Measurements from ENCODE around the gene HECA. TPM values are rescaled to one million over a fixed set of nuclear protein-coding genes. Genes with fewer than 3 reads are reported as not detected.

The HECA gene
- total and polyA plus RNA-seq, 2 of the 4 experiments (the other 2 are of a cell fraction), result 3.1 to 4.3 TPM

DNA sequence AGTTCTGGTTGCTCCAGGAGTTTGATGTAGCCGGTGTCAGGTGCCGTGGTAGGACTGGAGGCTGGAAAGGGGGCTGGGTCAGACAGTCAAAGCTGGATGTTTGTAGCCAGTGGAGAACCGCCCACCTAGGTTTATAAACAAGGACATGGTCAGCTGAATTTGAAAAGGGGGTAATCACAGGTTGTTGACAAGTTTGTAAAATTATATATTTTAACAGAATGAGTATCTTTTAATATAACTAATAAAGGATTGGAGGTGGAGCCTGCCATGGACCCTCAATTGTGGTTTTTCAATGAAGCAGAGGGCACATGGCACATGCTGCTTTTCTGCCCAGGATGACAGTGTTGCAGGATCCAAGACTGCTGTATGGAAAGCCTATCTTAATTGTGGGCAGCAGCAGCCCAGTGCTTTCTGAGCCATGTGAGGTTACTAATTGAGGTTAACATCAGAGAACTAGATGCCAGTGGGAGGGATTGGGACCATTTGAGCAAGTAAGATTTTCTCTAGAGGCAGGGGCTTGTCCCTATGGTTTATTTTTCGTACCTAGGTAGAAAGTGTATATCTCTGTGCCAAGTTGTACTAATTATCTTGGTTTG is 9.7 kb downstream of the HECA start:
- H3K9ac ChIP-seq (ENCODE audit: low read depth, low read length), result no peak overlapping the region
- DNase-seq, result no peak
- no peak overlapping the region for H2BK5ac ChIP-seq (ENCODE audit: low read depth, low read length, poor library complexity, severe bottlenecking)
- no peak overlapping the region for H3K27ac ChIP-seq (ENCODE audit: insufficient read depth, low read length)
- no peak overlapping the region for H4K91ac ChIP-seq (ENCODE audit: insufficient read depth, low read depth, low read length)
- TF ChIP-seq MAZ (IDR thresholded peaks at IDR 0.05; ENCODE audit: borderline replicate concordance, low read depth, low read length) (no peak), NFE2L2 (IDR thresholded peaks at IDR 0.05; ENCODE audit: low read depth, low read length) (no peak), SMC3 (IDR thresholded peaks at IDR 0.05; ENCODE audit: low read depth, low read length) (no peak), RAD21 (IDR thresholded peaks at IDR 0.05; ENCODE audit: low read length) (no peak), CEBPB (IDR thresholded peaks at IDR 0.05; ENCODE audit: low read depth, low read length) (no peak), MXI1 (IDR thresholded peaks at IDR 0.05; ENCODE audit: borderline replicate concordance, low read depth, low read length) (no peak), RFX5 (IDR thresholded peaks at IDR 0.05; ENCODE audit: low read depth, low read length) (no peak), FOS (IDR thresholded peaks at IDR 0.05; ENCODE audit: low read depth, low read length) (no peak), MAFK (IDR thresholded peaks at IDR 0.05; ENCODE audit: low read depth, low read length) (no peak), CHD1 (IDR thresholded peaks at IDR 0.05; ENCODE audit: low read depth, low read length) (no peak), POLR2A (IDR thresholded peaks at IDR 0.05; ENCODE audit: low read depth, low read length) (no peak)
- TF ChIP-seq, protein P1, sequence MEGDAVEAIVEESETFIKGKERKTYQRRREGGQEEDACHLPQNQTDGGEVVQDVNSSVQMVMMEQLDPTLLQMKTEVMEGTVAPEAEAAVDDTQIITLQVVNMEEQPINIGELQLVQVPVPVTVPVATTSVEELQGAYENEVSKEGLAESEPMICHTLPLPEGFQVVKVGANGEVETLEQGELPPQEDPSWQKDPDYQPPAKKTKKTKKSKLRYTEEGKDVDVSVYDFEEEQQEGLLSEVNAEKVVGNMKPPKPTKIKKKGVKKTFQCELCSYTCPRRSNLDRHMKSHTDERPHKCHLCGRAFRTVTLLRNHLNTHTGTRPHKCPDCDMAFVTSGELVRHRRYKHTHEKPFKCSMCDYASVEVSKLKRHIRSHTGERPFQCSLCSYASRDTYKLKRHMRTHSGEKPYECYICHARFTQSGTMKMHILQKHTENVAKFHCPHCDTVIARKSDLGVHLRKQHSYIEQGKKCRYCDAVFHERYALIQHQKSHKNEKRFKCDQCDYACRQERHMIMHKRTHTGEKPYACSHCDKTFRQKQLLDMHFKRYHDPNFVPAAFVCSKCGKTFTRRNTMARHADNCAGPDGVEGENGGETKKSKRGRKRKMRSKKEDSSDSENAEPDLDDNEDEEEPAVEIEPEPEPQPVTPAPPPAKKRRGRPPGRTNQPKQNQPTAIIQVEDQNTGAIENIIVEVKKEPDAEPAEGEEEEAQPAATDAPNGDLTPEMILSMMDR (conservative IDR thresholded peaks at IDR 0.05; ENCODE audit: low read depth, low read length), result no peak
- no peak overlapping the region for H3K14ac ChIP-seq (replicated peaks; ENCODE audit: low read depth, low read length)
- ATAC-seq (ENCODE audit: low read depth), result no peak
- H2BK20ac ChIP-seq (ENCODE audit: low read depth, low read length), result no peak overlapping the region
- H4K20me1 ChIP-seq (ENCODE audit: insufficient read depth, low read length), result peaks cover 6% of the 10 kb centered on the region; the same call in 1 of the 2 replicates
- H3K9me3 ChIP-seq (ENCODE audit: control insufficient read depth, insufficient read depth, low read length), result no peaks in the 10 kb centered on the region
- no peak overlapping the region for H2AFZ ChIP-seq (replicated peaks; ENCODE audit: low read length, poor library complexity)
- dilution Hi-C loops (cut with HindIII; ENCODE audit: low sequenced_read_pairs, unreplicated experiment), result no loop called here
- peaks cover 31 to 35% of the 10 kb centered on the region in 2 experiments for H3K79me1 ChIP-seq (ENCODE audit: low read depth in 1 of 2, low read length in 2 of 2)
- no peak overlapping the region for H2BK120ac ChIP-seq (ENCODE audit: low read depth, low read length)
- no peaks in the 10 kb centered on the region for H3K9me1 ChIP-seq (ENCODE audit: insufficient read depth, low read length)
- no peak overlapping the region for H4K5ac ChIP-seq (ENCODE audit: low read depth, low read length)
- no peak overlapping the region for H2BK15ac ChIP-seq (ENCODE audit: low read depth, low read length)
- H3K36me3 ChIP-seq (ENCODE audit: control insufficient read depth, insufficient read depth, low read length), result no peaks in the 10 kb centered on the region
- ChIA-PET POLR2A (ENCODE audit: unreplicated experiment) (no interaction called here), CTCF (no interaction called here)
- no peak overlapping the region for H3K56ac ChIP-seq (ENCODE audit: extremely low read depth, insufficient read depth, low read length)
- no peak overlapping the region for H3K18ac ChIP-seq (ENCODE audit: low read depth, low read length)
- no peak overlapping the region for H3K4me2 ChIP-seq (ENCODE audit: low read depth, low read length)
- H3K4ac ChIP-seq (ENCODE audit: low read depth, low read length), result no peak overlapping the region
- H3K23ac ChIP-seq (ENCODE audit: low read depth, low read length), result no peak overlapping the region
- H2AK9ac ChIP-seq (replicated peaks; ENCODE audit: low read depth, low read length, poor library complexity), result no peak overlapping the region
- WGBS, 2 experiments (ENCODE audit: extremely low coverage in 2 of 2, insufficient read length in 1 of 2), result no CpG with 5 or more reads among the region's 4 CpGs
- no peaks in the 10 kb centered on the region for H3K27me3 ChIP-seq (ENCODE audit: control insufficient read depth, insufficient read depth, low read length)
- H3K4me3 ChIP-seq (ENCODE audit: insufficient read depth, low read depth, low read length), result no peak overlapping the region
- peaks cover 10% of the 10 kb centered on the region for H3K4me1 ChIP-seq (ENCODE audit: control insufficient read depth, insufficient read depth, low read length)
- H2AK5ac ChIP-seq (ENCODE audit: low read depth, low read length), result no peak overlapping the region
- in situ Hi-C loops (cut with MboI; ENCODE audit: low sequenced_read_pairs), result no loop called here
- no peak overlapping the region for H4K8ac ChIP-seq (ENCODE audit: low read depth in 2 of 2, low read length in 2 of 2)
- no TSS peak for BruUV-seq (replicated peaks)
- intact Hi-C loops (cut with micrococcal nuclease), result no loop called here
